GM12878 (cell line): ENCODE measurements around the gene CASK. TPM values are rescaled to one million over a fixed set of nuclear protein-coding genes. Genes with fewer than 3 reads are reported as not detected.

ENCODE experiments used
- ATAC-seq: fragments of 200-7000 bp; cut with Tn5 transposase; 3 replicates; pipeline ENCODE4 v1.9.1; 2020; ENCODE audit warnings: mild to moderate bottlenecking, moderate library complexity
- BruUV-seq: library from RNA; stranded (reverse); fragments of 400-500 nt; replicated peaks from 2 replicates; lab custom pipeline; 2021; lab: Mats Ljungman, UMichigan
- CTCF ChIA-PET: fragments of 300-600 bp; sonication (Branson Sonifier 250); formaldehyde crosslinking; extraction: SDS; loops from one replicate; lab custom pipeline; 2021; ENCODE audit warnings: inconsistent platforms; lab: Yijun Ruan, JAX
- POLR2A ChIA-PET: fragments of 350-600 bp; formaldehyde crosslinking; extraction: SDS; loops from one replicate; lab custom pipeline; 2021; ENCODE audit warnings: inconsistent platforms; lab: Charles Lee
- RAD21 ChIA-PET: fragments of 300-600 bp; sonication (Branson Sonifier 250); formaldehyde crosslinking; loops from one replicate; lab custom pipeline; 2023; ENCODE audit warnings: antibody characterized with exemption; ENCODE audit not compliant: unreplicated experiment; lab: Charles Lee
- SMC1A ChIA-PET: fragments of 300-600 bp; sonication (Branson Sonifier 250); formaldehyde crosslinking; loops from one replicate; lab custom pipeline; 2023; ENCODE audit not compliant: unreplicated experiment, uncharacterized antibody; lab: Charles Lee
- DNase-seq: peaks from one replicate; pipeline ENCODE4 v3.0.0-alpha.2; 2011; ENCODE audit warnings: low read depth, low spot score
- FAIRE-seq: peaks from 3 replicates; lab custom pipeline; 2011; peaks lifted over from hg19 to GRCh38; lab: Jason Lieb, UNC
- H2AFZ ChIP-seq: 2 replicates; pipeline ENCODE4 v1.6.0; 2011; ENCODE audit warnings: low read depth, low read length, control low read depth; ENCODE audit not compliant: control insufficient read depth
- H3K27ac ChIP-seq: 2 replicates; pipeline ENCODE4 v1.5.1; 2011; ENCODE audit warnings: control low read depth; ENCODE audit not compliant: control insufficient read depth, insufficient read depth
- H3K27me3 ChIP-seq, 2 experiments: replicated peaks in 1 of 2; 2 replicates each; pipeline versions ENCODE4 v1.6.0 to v1.6.1; 2011; ENCODE audit warnings: low read length in 1 of 2; ENCODE audit not compliant: control insufficient read depth in 2 of 2, insufficient read depth in 2 of 2
- H3K36me3 ChIP-seq, 2 experiments: 2 replicates each; pipeline ENCODE4 v1.5.1; 2011; ENCODE audit warnings: low read length in 1 of 2; ENCODE audit not compliant: control insufficient read depth in 2 of 2, insufficient read depth in 2 of 2
- H3K4me1 ChIP-seq: 2 replicates; pipeline ENCODE4 v1.6.1; 2011; ENCODE audit warnings: mild to moderate bottlenecking, low read length, moderate library complexity, mixed read lengths; ENCODE audit not compliant: control insufficient read depth, insufficient read depth
- H3K4me2 ChIP-seq: 2 replicates; pipeline ENCODE4 v1.6.0; 2011; ENCODE audit warnings: control low read depth; ENCODE audit not compliant: control insufficient read depth, insufficient read depth
- H3K4me3 ChIP-seq: fragments of 200-600 bp; sonication (generic); 2 replicates; pipeline ENCODE4 v1.5.1; 2016
- H3K79me2 ChIP-seq: 2 replicates; pipeline ENCODE4 v1.6.0; 2011; ENCODE audit warnings: low read length; ENCODE audit not compliant: control insufficient read depth, insufficient read depth
- H3K9ac ChIP-seq: 2 replicates; pipeline ENCODE4 v1.8.0; 2011; ENCODE audit warnings: low read length, control low read depth, mixed read lengths; ENCODE audit not compliant: control insufficient read depth, insufficient read depth
- H3K9me3 ChIP-seq: replicated peaks from 3 replicates; pipeline ENCODE4 v1.5.1; 2011; ENCODE audit warnings: mild to moderate bottlenecking, low read length; ENCODE audit not compliant: control insufficient read depth, insufficient read depth
- H4K20me1 ChIP-seq: 2 replicates; pipeline ENCODE4 v1.6.0; 2011; ENCODE audit not compliant: control insufficient read depth, insufficient read depth
- CREM ChIP-seq: IDR thresholded peaks from 2 replicates; pipeline ENCODE4 v1.6.1; 2014; ENCODE audit warnings: antibody characterized with exemption, low read depth
- FOXM1 ChIP-seq: IDR thresholded peaks from 2 replicates; pipeline ENCODE4 v1.6.1; 2012; ENCODE audit warnings: low read depth, mild to moderate bottlenecking, inconsistent platforms, low read length, moderate library complexity
- JUNB ChIP-seq: IDR thresholded peaks from 2 replicates; pipeline ENCODE4 v1.6.1; 2016; ENCODE audit warnings: antibody characterized with exemption, mild to moderate bottlenecking
- MEF2A ChIP-seq: IDR thresholded peaks from 2 replicates; pipeline ENCODE4 v1.6.1; 2011; ENCODE audit warnings: low read depth, mild to moderate bottlenecking, low read length, moderate library complexity; ENCODE audit not compliant: insufficient read depth
- MXI1 ChIP-seq: fragments of 150-350 bp; IDR thresholded peaks from 2 replicates; pipeline ENCODE4 v1.6.1; 2011; ENCODE audit warnings: low read depth, mild to moderate bottlenecking, inconsistent platforms, low read length, improper control_type of control experiment
- PAX5 ChIP-seq: IDR thresholded peaks from 2 replicates; pipeline ENCODE4 v1.6.1; 2011; ENCODE audit warnings: low read depth, low read length, borderline replicate concordance
- POLR2AphosphoS2 ChIP-seq: IDR thresholded peaks from 2 replicates; pipeline ENCODE4 v1.6.1; 2011; ENCODE audit warnings: low read depth, mild to moderate bottlenecking, low read length, improper control_type of control experiment, moderate library complexity
- ZNF622 ChIP-seq: fragments of 450-650 bp; IDR thresholded peaks from 2 replicates; pipeline ENCODE4 v1.6.1; 2017; ENCODE audit warnings: mild to moderate bottlenecking, inconsistent platforms
- WGBS: methylation state at CpG from one replicate; pipeline ENCODE4 v1.1.6; 2016; ENCODE audit warnings: low lambda C conversion rate; ENCODE audit not compliant: insufficient replicate concordance, insufficient coverage; ENCODE audit errors: missing lambda C conversion rate; 5-methylcytosine and 5-hydroxymethylcytosine counted together
- in situ Hi-C: fragments of 300-500 bp; cut with MboI; formaldehyde crosslinking; loops from 9 replicates; pipeline ENCODE4 v1.14.3; 2018; ENCODE audit warnings: mixed read lengths
- intact Hi-C: fragments of 100-400 bp; cut with micrococcal nuclease; formaldehyde crosslinking; loops from one replicate; pipeline ENCODE4 v1.14.2; 2022; ENCODE audit not compliant: unreplicated experiment
- polyA plus RNA-seq, 11 experiments: library from polyadenylated mRNA; depleted of rRNA in 4 of 11; unstranded in 6 of 11; stranded (reverse) in 5 of 11; fragments of >200 nt; fragmentation: Nextera tagmentation in 4 of 11; fragmentation: Illumina TruSeq in 1 of 11; extraction: Ambion mirVana in 4 of 11; extraction: Trizol in 1 of 11; gene quantifications; 1 replicate in 1 of 11; 2 replicates in 10 of 11; pipeline versions ENCODE4 v1.2.1 to v1.2.3, GENCODE V29; 2011 to 2016; ENCODE audit warnings: inconsistent platforms in 2 of 11, missing spikeins in 2 of 11, low read depth in 1 of 11
- total RNA-seq, 4 experiments: library from RNA; depleted of rRNA in 3 of 4; stranded (reverse); fragments of >200 nt in 3 of 4; fragmentation: Illumina TruSeq in 1 of 4; extraction: Trizol in 1 of 4; gene quantifications; 2 replicates each; pipeline versions ENCODE4 v1.2.1 to v1.2.3, GENCODE V29; 2013 to 2021
- TF ChIP-seq, protein P1 (sequence below): IDR thresholded peaks from 2 replicates; pipeline ENCODE4 v1.6.1; 2012; ENCODE audit warnings: low read depth, low read length, improper control_type of control experiment
- TF ChIP-seq, protein P2 (sequence below): fragments of 450-650 bp; IDR thresholded peaks from 2 replicates; pipeline ENCODE4 v1.6.1; 2017; ENCODE audit warnings: mild to moderate bottlenecking
- TF ChIP-seq, protein P3 (sequence below): IDR thresholded peaks from 2 replicates; pipeline ENCODE4 v1.6.1; 2011; ENCODE audit warnings: borderline replicate concordance, low read depth, mild to moderate bottlenecking, moderate library complexity, low read length; ENCODE audit not compliant: insufficient read depth, poor library complexity, severe bottlenecking
- TF ChIP-seq, protein P4 (sequence below): IDR thresholded peaks from 2 replicates; pipeline ENCODE4 v1.6.1; 2012; ENCODE audit warnings: low read length, inconsistent platforms

CASK gene
- total and polyA plus RNA-seq, 10 of the 15 experiments (the other 5 are each of a cell fraction or from before 2014, with no cell fraction given): 0.60 to 45.9 (median 4.8) TPM

DNA sequence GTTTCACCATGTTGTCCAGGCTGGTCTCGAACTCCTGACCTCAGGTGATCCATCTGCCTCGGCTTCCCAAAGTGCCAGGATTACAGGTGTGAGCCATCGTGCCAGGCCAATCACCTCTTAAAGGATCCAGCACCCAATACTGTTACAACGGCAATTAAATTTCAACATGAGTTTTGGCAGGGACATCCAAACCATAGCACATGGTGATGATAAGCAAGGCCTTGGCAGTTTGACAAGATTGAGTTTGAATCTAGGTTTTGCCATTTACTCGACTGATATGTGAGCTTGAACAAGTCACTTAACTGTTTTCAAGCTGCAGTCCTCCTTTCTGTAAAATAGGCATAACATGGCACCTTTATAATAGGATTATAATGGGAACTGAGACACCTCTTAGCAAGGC is 115.3 kb downstream of the CASK start:
- POLR2A ChIA-PET: no interaction called here
- no peak overlapping the region for H3K9ac ChIP-seq
- H3K4me3 ChIP-seq: no peak overlapping the region
- TF ChIP-seq ZNF622 (no peak), MEF2A (no peak), MXI1 (no peak), FOXM1 (no peak), CREM (no peak), POLR2AphosphoS2 (no peak), PAX5 (no peak), JUNB (no peak)
- TF ChIP-seq, protein P1, sequence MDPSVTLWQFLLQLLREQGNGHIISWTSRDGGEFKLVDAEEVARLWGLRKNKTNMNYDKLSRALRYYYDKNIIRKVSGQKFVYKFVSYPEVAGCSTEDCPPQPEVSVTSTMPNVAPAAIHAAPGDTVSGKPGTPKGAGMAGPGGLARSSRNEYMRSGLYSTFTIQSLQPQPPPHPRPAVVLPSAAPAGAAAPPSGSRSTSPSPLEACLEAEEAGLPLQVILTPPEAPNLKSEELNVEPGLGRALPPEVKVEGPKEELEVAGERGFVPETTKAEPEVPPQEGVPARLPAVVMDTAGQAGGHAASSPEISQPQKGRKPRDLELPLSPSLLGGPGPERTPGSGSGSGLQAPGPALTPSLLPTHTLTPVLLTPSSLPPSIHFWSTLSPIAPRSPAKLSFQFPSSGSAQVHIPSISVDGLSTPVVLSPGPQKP: no peak
- TF ChIP-seq, protein P2, sequence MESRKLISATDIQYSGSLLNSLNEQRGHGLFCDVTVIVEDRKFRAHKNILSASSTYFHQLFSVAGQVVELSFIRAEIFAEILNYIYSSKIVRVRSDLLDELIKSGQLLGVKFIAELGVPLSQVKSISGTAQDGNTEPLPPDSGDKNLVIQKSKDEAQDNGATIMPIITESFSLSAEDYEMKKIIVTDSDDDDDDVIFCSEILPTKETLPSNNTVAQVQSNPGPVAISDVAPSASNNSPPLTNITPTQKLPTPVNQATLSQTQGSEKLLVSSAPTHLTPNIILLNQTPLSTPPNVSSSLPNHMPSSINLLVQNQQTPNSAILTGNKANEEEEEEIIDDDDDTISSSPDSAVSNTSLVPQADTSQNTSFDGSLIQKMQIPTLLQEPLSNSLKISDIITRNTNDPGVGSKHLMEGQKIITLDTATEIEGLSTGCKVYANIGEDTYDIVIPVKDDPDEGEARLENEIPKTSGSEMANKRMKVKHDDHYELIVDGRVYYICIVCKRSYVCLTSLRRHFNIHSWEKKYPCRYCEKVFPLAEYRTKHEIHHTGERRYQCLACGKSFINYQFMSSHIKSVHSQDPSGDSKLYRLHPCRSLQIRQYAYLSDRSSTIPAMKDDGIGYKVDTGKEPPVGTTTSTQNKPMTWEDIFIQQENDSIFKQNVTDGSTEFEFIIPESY: no peak
- TF ChIP-seq, protein P3, sequence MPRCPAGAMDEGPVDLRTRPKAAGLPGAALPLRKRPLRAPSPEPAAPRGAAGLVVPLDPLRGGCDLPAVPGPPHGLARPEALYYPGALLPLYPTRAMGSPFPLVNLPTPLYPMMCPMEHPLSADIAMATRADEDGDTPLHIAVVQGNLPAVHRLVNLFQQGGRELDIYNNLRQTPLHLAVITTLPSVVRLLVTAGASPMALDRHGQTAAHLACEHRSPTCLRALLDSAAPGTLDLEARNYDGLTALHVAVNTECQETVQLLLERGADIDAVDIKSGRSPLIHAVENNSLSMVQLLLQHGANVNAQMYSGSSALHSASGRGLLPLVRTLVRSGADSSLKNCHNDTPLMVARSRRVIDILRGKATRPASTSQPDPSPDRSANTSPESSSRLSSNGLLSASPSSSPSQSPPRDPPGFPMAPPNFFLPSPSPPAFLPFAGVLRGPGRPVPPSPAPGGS: no peak
- TF ChIP-seq, protein P4, sequence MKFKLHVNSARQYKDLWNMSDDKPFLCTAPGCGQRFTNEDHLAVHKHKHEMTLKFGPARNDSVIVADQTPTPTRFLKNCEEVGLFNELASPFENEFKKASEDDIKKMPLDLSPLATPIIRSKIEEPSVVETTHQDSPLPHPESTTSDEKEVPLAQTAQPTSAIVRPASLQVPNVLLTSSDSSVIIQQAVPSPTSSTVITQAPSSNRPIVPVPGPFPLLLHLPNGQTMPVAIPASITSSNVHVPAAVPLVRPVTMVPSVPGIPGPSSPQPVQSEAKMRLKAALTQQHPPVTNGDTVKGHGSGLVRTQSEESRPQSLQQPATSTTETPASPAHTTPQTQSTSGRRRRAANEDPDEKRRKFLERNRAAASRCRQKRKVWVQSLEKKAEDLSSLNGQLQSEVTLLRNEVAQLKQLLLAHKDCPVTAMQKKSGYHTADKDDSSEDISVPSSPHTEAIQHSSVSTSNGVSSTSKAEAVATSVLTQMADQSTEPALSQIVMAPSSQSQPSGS: no peak
- TF ChIP-seq, all 136 proteins: peak for 0
- FAIRE-seq: no peak
- 24% methylated on average over 5 of the region's 5 CpGs for WGBS
- Histone ChIP-seq H3K27ac (no peak overlapping the region), H4K20me1 (no peaks in the 10 kb centered on the region), H3K36me3 (no peaks in the 10 kb centered on the region; a peak in 1 of 4 replicates), H2AFZ (no peak overlapping the region), H3K9me3 (no peaks in the 10 kb centered on the region; the same call in 2 of the 3 replicates), H3K4me2 (no peak overlapping the region), H3K79me2 (no peaks in the 10 kb centered on the region), H3K4me1 (no peaks in the 10 kb centered on the region), H3K27me3 (no peaks in the 10 kb centered on the region)
- intact Hi-C loops: no loop called here
- ChIA-PET SMC1A (no interaction called here), CTCF (interaction anchor here (1.0 to 1.3 kb wide), 2 partner anchors 9 to 56 kb away, joined by 3 read pairs; no protein-coding TSS in a partner anchor), RAD21 (interaction anchor here (1.0 kb wide), 1 partner anchor 9 kb away, joined by 3 read pairs; no protein-coding TSS in a partner anchor)
- DNase-seq: no peak
- in situ Hi-C loops: no loop called here
- BruUV-seq: no TSS peak
- no peak for ATAC-seq
